ENCODE results near the gene HOXC11.

Gene HOXC11

DNA sequence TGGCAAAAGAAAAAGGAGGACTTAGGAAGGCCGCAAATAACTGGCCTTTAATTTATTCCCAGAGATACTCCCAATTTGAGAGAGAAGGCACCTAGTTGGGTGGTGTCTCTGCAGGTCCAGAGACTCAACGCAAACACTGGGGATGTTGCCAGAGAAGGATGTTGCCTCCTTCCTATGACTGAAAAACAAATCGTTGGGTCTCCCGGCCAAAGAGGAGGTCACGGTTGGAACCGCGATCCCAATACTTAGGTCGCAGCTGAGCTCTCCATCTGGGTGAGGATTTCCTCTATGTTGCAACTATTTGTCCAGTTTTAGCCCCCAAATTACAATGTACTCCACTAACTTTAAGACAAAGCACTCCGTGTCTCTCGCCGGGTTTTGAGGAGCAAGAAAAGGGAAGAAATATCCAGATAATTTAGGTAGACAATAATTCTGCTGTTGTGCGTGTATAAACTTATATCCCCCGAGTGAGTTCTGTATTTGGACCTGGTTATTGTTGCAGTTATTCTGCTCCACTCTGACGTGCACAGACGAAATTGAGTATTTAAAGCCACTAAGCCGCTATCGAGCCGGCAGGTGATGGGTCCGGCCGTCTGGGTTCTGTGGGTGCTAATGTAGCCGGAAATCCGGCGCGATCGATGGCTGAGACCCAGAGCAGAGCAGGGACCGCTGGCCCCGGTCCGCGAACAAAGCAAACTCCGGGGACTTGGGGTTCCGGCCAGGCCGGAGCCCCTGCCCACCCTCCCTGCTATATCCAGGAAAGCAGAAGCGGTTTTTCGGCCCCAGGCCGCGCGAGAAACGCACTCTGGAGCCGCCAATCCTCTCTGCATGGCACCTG lies 12.5 kb upstream of the HOXC11 start:
- H3K4me3 ChIP-seq (replicated peaks; ENCODE audit: insufficient read depth, low read length) = no peak overlapping the region
- no peak overlapping the region for H3K27ac ChIP-seq (replicated peaks)
- no peak for DNase-seq (ENCODE audit: low read depth in 1 of 2, low spot score in 1 of 2)
- H3K27me3 ChIP-seq (ENCODE audit: insufficient read depth, poor library complexity, severe bottlenecking) = peaks cover 97% of the 10 kb centered on the region
- TF ChIP-seq GABPA (IDR thresholded peaks at IDR 0.05; ENCODE audit: low read depth) (no peak), SPI1 (IDR thresholded peaks at IDR 0.05; ENCODE audit: borderline replicate concordance, low read depth) (no peak)
- TF ChIP-seq, protein P1, sequence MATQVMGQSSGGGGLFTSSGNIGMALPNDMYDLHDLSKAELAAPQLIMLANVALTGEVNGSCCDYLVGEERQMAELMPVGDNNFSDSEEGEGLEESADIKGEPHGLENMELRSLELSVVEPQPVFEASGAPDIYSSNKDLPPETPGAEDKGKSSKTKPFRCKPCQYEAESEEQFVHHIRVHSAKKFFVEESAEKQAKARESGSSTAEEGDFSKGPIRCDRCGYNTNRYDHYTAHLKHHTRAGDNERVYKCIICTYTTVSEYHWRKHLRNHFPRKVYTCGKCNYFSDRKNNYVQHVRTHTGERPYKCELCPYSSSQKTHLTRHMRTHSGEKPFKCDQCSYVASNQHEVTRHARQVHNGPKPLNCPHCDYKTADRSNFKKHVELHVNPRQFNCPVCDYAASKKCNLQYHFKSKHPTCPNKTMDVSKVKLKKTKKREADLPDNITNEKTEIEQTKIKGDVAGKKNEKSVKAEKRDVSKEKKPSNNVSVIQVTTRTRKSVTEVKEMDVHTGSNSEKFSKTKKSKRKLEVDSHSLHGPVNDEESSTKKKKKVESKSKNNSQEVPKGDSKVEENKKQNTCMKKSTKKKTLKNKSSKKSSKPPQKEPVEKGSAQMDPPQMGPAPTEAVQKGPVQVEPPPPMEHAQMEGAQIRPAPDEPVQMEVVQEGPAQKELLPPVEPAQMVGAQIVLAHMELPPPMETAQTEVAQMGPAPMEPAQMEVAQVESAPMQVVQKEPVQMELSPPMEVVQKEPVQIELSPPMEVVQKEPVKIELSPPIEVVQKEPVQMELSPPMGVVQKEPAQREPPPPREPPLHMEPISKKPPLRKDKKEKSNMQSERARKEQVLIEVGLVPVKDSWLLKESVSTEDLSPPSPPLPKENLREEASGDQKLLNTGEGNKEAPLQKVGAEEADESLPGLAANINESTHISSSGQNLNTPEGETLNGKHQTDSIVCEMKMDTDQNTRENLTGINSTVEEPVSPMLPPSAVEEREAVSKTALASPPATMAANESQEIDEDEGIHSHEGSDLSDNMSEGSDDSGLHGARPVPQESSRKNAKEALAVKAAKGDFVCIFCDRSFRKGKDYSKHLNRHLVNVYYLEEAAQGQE (IDR thresholded peaks at IDR 0.05; ENCODE audit: insufficient replicate concordance, low read depth) = no peak

- peaks cover 97% of the 10 kb centered on the region for H3K27me3 ChIP-seq (ENCODE audit: insufficient read depth, poor library complexity, severe bottlenecking)
- H3K4me3 ChIP-seq (replicated peaks; ENCODE audit: insufficient read depth, low read length) = no peak overlapping the region
- no peak for TF ChIP-seq SPI1 (IDR thresholded peaks at IDR 0.05; ENCODE audit: borderline replicate concordance, low read depth)
- no peak for TF ChIP-seq GABPA (IDR thresholded peaks at IDR 0.05; ENCODE audit: low read depth)
- no peak for TF ChIP-seq POLR2AphosphoS5 (IDR thresholded peaks at IDR 0.05; ENCODE audit: low read depth)
- no peak for TF ChIP-seq CTCF (IDR thresholded peaks at IDR 0.05; ENCODE audit: insufficient read depth, low read length)
- TF ChIP-seq, protein P1 (IDR thresholded peaks at IDR 0.05; ENCODE audit: insufficient replicate concordance, low read depth) = no peak
- H3K27ac ChIP-seq (replicated peaks) = no peak overlapping the region
- DNase-seq (ENCODE audit: low read depth in 1 of 2, low spot score in 1 of 2) = no peak
Measured at GRCh38 chr12:53961025-53961761, 11.7 kb upstream of the HOXC11 start.

DNA sequence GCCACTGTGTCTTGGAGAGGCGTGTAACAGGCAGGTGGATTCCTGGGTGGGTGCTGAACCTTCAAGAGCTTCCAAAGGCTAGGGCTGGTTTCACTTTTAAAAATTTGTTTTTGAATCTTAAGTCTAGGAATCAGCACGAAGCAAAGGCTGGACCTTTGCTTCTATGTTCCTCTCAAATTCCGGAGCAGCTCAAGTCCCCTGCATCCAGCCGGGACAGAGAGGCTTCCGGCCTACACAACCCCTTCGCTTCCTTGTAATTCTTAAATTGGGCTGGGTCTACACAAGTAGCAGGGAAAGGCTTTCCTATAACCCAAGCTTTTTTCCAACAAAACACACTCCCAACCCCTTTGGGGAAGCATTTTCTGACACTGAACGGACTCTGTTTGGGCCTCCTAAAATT lies 9.9 kb upstream of the HOXC11 start:
- Histone ChIP-seq H3K4me3 (replicated peaks; ENCODE audit: insufficient read depth, low read length) (no peak overlapping the region), H3K27ac (replicated peaks) (no peak overlapping the region), H3K27me3 (ENCODE audit: insufficient read depth, poor library complexity, severe bottlenecking) (peaks cover 100% of the 10 kb centered on the region)
- TF ChIP-seq POLR2AphosphoS5 (IDR thresholded peaks at IDR 0.05; ENCODE audit: low read depth) = no peak
- TF ChIP-seq, protein P1 (IDR thresholded peaks at IDR 0.05; ENCODE audit: insufficient replicate concordance, low read depth) = no peak
- no peak for DNase-seq (ENCODE audit: low read depth in 1 of 2, low spot score in 1 of 2)
